HG02885 (cell line): ENCODE results near the gene ZNF14.
"Not testable (repeated sequence)": the region's sequence is repeated elsewhere in the genome, so short reads cannot be mapped to it uniquely, and the experiment has no call there.

Experiments used
- ATAC-seq: cut with Tn5 transposase; IDR thresholded peaks from one replicate; pipeline ENCODE4 v1.9.1; 2021; ENCODE audit warnings: mild to moderate bottlenecking; ENCODE audit not compliant: unreplicated experiment, poor library complexity

The ZNF14 gene

GRCh38 chr19:19747357-19748220 lies 14.7 kb upstream of the ZNF14 start:
- no peak for ATAC-seq

GRCh38 chr19:19746286-19747213 lies 13.6 kb upstream of the ZNF14 start:
- ATAC-seq, result no peak

- ATAC-seq, result no peak
Measured at GRCh38 chr19:19745496-19746285, 12.8 kb upstream of the ZNF14 start.

- no peak for ATAC-seq
Measured at GRCh38 chr19:19744641-19745040, 11.7 kb upstream of the ZNF14 start.

- not testable (repeated sequence) for ATAC-seq
Measured at GRCh38 chr19:19743921-19744320, 11.0 kb upstream of the ZNF14 start.

GRCh38 chr19:19743176-19743575 lies 10.3 kb upstream of the ZNF14 start:
- no peak for ATAC-seq

- no peak for ATAC-seq
Measured at GRCh38 chr19:19742773-19743172, 9.9 kb upstream of the ZNF14 start.

- ATAC-seq, result no peak
Measured at GRCh38 chr19:19741184-19741583, 8.3 kb upstream of the ZNF14 start.

- ATAC-seq, result no peak
Measured at GRCh38 chr19:19740755-19741154, 7.8 kb upstream of the ZNF14 start.

- ATAC-seq, result no peak
Measured at GRCh38 chr19:19738564-19738963, 5.7 kb upstream of the ZNF14 start.

- no peak for ATAC-seq
Measured at GRCh38 chr19:19737559-19738332, 4.8 kb upstream of the ZNF14 start.

- no peak for ATAC-seq
Measured at GRCh38 chr19:19721896-19722295, 11.0 kb downstream of the ZNF14 start.

- no peak for ATAC-seq
Measured at GRCh38 chr19:19719798-19720197, 13.1 kb downstream of the ZNF14 start.

- ATAC-seq, result no peak
Measured at GRCh38 chr19:19711934-19712828, 20.7 kb downstream of the ZNF14 start.

GRCh38 chr19:19711306-19711933 lies 21.5 kb downstream of the ZNF14 start:
- ATAC-seq, result no peak

- ATAC-seq, result no peak
Measured at GRCh38 chr19:19710506-19710905, 22.4 kb downstream of the ZNF14 start.

- no peak for ATAC-seq
Measured at GRCh38 chr19:19704836-19705235, 28.1 kb downstream of the ZNF14 start.

GRCh38 chr19:19700493-19700892 lies 32.4 kb downstream of the ZNF14 start:
- not testable (repeated sequence) for ATAC-seq
